ENCODE measurements around the gene LRBA. TPM values are rescaled to one million over a fixed set of nuclear protein-coding genes. Genes with fewer than 3 reads are reported as not detected.

Gene LRBA
- total RNA-seq, 1 donor from 2014 or later: 28.2 TPM

DNA sequence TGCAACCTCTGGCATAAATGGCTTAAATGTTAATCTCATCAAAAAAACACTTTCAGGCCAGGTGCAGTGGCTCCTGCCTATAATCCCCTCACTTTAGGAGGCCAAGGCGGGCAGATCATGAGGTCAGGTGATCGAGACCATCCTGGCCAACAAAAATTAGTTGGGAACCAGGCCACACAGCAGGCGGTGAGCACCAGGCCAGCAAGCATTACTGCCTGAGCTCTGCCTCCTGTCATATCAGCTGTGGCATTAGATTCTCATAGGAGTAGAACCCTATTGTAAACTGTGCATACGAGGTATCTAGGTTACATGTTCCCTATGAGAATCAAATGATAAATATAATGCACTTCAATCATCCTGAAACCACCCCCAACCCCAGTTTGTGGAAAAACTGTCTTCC, 125.8 kb downstream of the LRBA start:
- Mint-ChIP-seq H3K27me3 (ENCODE audit: low read depth) (no peaks in the 10 kb centered on the region), H3K4me3 (no peak overlapping the region), H3K36me3 (ENCODE audit: low read depth) (peaks cover 7% of the 10 kb centered on the region), H3K4me1 (no peaks in the 10 kb centered on the region), H3K9me3 (peaks cover 3% of the 10 kb centered on the region), H3K27ac (ENCODE audit: unreplicated experiment) (no peak overlapping the region)
- no peak for DNase-seq (ENCODE audit: low read depth, low spot score)
- TF ChIP-seq, protein P1, sequence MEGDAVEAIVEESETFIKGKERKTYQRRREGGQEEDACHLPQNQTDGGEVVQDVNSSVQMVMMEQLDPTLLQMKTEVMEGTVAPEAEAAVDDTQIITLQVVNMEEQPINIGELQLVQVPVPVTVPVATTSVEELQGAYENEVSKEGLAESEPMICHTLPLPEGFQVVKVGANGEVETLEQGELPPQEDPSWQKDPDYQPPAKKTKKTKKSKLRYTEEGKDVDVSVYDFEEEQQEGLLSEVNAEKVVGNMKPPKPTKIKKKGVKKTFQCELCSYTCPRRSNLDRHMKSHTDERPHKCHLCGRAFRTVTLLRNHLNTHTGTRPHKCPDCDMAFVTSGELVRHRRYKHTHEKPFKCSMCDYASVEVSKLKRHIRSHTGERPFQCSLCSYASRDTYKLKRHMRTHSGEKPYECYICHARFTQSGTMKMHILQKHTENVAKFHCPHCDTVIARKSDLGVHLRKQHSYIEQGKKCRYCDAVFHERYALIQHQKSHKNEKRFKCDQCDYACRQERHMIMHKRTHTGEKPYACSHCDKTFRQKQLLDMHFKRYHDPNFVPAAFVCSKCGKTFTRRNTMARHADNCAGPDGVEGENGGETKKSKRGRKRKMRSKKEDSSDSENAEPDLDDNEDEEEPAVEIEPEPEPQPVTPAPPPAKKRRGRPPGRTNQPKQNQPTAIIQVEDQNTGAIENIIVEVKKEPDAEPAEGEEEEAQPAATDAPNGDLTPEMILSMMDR (conservative IDR thresholded peaks at IDR 0.05): no peak

DNA sequence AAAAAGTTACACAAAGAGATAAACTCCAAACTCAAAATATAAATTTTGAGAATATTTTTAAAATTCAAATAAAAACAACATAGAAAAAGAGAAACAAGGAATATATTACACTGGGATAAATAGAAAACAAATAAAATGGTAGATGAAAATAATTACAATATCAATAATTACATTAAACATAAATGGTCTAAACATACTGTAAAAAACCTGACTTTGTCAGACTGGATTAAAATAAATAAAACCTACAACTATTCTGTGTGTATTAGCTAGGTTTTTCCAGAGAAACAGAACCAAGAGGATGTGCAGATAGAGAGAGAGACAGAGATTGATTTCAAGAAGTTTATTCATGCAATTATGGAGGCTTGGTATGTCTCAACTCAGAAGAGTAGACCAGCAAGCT, 126.5 kb downstream of the LRBA start:
- H3K27ac Mint-ChIP-seq (ENCODE audit: unreplicated experiment): no peak overlapping the region
- TF ChIP-seq, protein P1 (conservative IDR thresholded peaks at IDR 0.05): no peak
- peaks cover 3% of the 10 kb centered on the region for H3K9me3 Mint-ChIP-seq
- DNase-seq (ENCODE audit: low read depth, low spot score): no peak
- peaks cover 3% of the 10 kb centered on the region for H3K36me3 Mint-ChIP-seq (ENCODE audit: low read depth)
- no peak overlapping the region for H3K4me3 Mint-ChIP-seq
- H3K4me1 Mint-ChIP-seq: no peaks in the 10 kb centered on the region
- H3K27me3 Mint-ChIP-seq (ENCODE audit: low read depth): no peaks in the 10 kb centered on the region

DNA sequence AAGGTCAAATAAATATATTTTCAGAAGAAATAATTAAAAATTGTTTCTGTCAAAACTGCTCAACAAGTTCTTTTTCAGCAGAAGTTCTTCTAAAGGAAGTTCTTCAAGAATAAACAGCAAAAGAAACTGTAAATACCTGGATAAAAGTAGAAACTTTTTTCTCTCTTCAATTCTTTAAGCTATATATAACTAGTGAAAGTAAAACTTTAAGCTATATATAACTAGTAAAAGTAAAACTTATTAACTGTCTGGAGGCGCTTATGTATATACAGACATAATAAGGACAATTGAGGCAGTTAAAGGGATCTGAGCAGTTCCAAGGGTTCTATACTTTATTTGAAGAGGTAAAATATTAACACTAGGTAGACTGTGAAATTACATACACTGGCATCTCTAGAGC, 126.9 kb downstream of the LRBA start:
- H3K27me3 Mint-ChIP-seq (ENCODE audit: low read depth): no peaks in the 10 kb centered on the region
- peaks cover 3% of the 10 kb centered on the region for H3K9me3 Mint-ChIP-seq
- no peak overlapping the region for H3K27ac Mint-ChIP-seq (ENCODE audit: unreplicated experiment)
- TF ChIP-seq, protein P1 (conservative IDR thresholded peaks at IDR 0.05): no peak
- no peaks in the 10 kb centered on the region for H3K4me1 Mint-ChIP-seq
- DNase-seq (ENCODE audit: low read depth, low spot score): no peak
- H3K4me3 Mint-ChIP-seq: no peak overlapping the region
- peaks cover 3% of the 10 kb centered on the region for H3K36me3 Mint-ChIP-seq (ENCODE audit: low read depth)

DNA sequence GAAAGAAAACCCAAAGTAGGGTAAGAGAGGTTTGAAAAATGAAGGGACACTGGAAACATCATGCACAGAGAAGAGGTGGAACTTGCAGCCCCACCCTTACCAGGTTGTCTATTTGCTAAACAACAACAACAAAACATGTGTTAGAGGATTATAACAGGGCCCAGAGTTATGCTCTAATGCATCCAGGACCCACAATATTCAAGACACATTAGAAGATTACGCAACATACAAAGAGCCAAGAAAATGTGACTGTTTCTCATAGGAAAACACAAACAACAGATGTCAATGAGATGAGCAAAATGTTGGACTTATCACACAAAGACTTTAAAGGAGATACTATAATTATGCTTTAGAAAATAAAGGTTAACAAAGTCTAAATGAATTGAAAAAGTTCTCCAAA, 128.5 kb downstream of the LRBA start:
- Mint-ChIP-seq H3K27ac (ENCODE audit: unreplicated experiment) (no peak overlapping the region), H3K36me3 (ENCODE audit: low read depth) (peaks cover 3% of the 10 kb centered on the region)
- TF ChIP-seq, protein P1 (conservative IDR thresholded peaks at IDR 0.05): no peak

DNA sequence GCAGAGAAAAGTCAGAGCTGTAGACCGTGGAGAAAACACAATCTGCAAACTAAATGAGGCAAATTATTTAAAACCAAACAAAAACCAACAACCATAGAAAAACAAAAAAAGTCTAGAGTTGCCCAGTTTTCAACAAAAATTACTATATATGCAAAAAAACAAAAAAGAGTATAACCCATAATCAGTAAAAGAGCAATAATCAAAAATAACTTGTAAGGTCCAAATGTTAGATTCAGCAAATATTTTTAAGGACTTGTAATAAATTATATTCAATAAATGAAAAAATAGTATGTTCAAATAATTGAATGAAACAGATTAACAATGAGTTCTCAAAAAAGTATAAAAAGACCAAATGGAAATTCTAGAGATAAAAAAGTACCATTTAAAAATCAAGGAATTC, 130.5 kb downstream of the LRBA start:
- DNase-seq (ENCODE audit: low read depth, low spot score): no peak
- Mint-ChIP-seq H3K4me1 (no peaks in the 10 kb centered on the region), H3K4me3 (no peak overlapping the region), H3K36me3 (ENCODE audit: low read depth) (peaks cover 9% of the 10 kb centered on the region), H3K27ac (ENCODE audit: unreplicated experiment) (no peak overlapping the region), H3K9me3 (peaks cover under 1% of the 10 kb centered on the region), H3K27me3 (ENCODE audit: low read depth) (no peaks in the 10 kb centered on the region)
- TF ChIP-seq, protein P1 (conservative IDR thresholded peaks at IDR 0.05): no peak

More for the DNA sequence above, 128.5 kb downstream of the LRBA start:
- H3K4me1 Mint-ChIP-seq: no peaks in the 10 kb centered on the region
- H3K9me3 Mint-ChIP-seq: no peaks in the 10 kb centered on the region
- DNase-seq (ENCODE audit: low read depth, low spot score): no peak
- no peaks in the 10 kb centered on the region for H3K27me3 Mint-ChIP-seq (ENCODE audit: low read depth)
- H3K4me3 Mint-ChIP-seq: no peak overlapping the region

DNA sequence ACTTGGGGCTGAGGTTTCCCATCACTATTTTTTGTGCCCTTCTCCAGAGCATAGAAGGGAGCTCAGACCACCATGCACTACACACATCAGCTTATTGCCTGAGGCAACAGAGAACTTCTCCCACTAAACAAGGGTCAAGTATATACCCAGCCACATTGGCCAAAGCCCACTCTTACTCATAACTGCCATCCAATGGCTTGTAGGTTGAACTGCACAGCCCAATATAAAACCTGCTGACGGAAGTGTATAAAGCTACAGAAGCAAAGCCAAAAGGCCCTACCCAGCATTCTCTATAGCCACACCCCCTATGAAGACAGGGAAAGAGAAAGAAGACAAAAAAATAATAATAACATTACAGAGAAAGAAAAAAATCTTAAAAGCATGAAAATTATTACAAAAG, 139.7 kb downstream of the LRBA start:
- no peaks in the 10 kb centered on the region for H3K4me1 Mint-ChIP-seq
- H3K4me3 Mint-ChIP-seq: no peak overlapping the region
- TF ChIP-seq, protein P1 (conservative IDR thresholded peaks at IDR 0.05): no peak
- H3K9me3 Mint-ChIP-seq: peaks cover 16% of the 10 kb centered on the region
- no peak overlapping the region for H3K27ac Mint-ChIP-seq (ENCODE audit: unreplicated experiment)
- no peak for DNase-seq (ENCODE audit: low read depth, low spot score)
- H3K36me3 Mint-ChIP-seq (ENCODE audit: low read depth): peaks cover 36% of the 10 kb centered on the region
- H3K27me3 Mint-ChIP-seq (ENCODE audit: low read depth): no peaks in the 10 kb centered on the region
